Measurements from ENCODE around the gene NSF.

NSF gene

GRCh38 chr17:46726206-46726605 is 135.7 kb downstream of the NSF start:
- DNase-seq (ENCODE audit: low read depth): no peak
- H3K4me3 ChIP-seq (ENCODE audit: control insufficient read depth, low read depth, low read length): no peak overlapping the region
- no peak for TF ChIP-seq CTCF (IDR thresholded peaks at IDR 0.05; ENCODE audit: control insufficient read depth, insufficient read depth, low read depth, low read length, missing control alignments)

- H3K4me3 ChIP-seq (ENCODE audit: control insufficient read depth, low read depth, low read length): no peak overlapping the region
- DNase-seq (ENCODE audit: low read depth): peak; percentile 45
- no peak for TF ChIP-seq CTCF (IDR thresholded peaks at IDR 0.05; ENCODE audit: control insufficient read depth, insufficient read depth, low read depth, low read length, missing control alignments)
These were observed 137.3 kb downstream of the NSF start for GRCh38 chr17:46727572-46728348.

- H3K4me3 ChIP-seq (ENCODE audit: control insufficient read depth, low read depth, low read length): no peak overlapping the region
- TF ChIP-seq CTCF (IDR thresholded peaks at IDR 0.05; ENCODE audit: control insufficient read depth, insufficient read depth, low read depth, low read length, missing control alignments): no peak
These were observed 139.6 kb downstream of the NSF start for GRCh38 chr17:46730026-46730425.

GRCh38 chr17:46730679-46731078 is 140.2 kb downstream of the NSF start:
- no peak for DNase-seq (ENCODE audit: low read depth)
- H3K4me3 ChIP-seq (ENCODE audit: control insufficient read depth, low read depth, low read length): no peak overlapping the region
- no peak for TF ChIP-seq CTCF (IDR thresholded peaks at IDR 0.05; ENCODE audit: control insufficient read depth, insufficient read depth, low read depth, low read length, missing control alignments)

More at GRCh38 chr17:46730026-46730425, 139.6 kb downstream of the NSF start:
- DNase-seq (ENCODE audit: low read depth): no peak

- H3K4me3 ChIP-seq (ENCODE audit: control insufficient read depth, low read depth, low read length): no peak overlapping the region
- no peak for DNase-seq (ENCODE audit: low read depth)
- TF ChIP-seq CTCF (IDR thresholded peaks at IDR 0.05; ENCODE audit: control insufficient read depth, insufficient read depth, low read depth, low read length, missing control alignments): no peak
These were observed 141.7 kb downstream of the NSF start for GRCh38 chr17:46732160-46732559.

GRCh38 chr17:46732754-46733398 is 142.4 kb downstream of the NSF start:
- H3K4me3 ChIP-seq (ENCODE audit: control insufficient read depth, low read depth, low read length): no peak overlapping the region
- TF ChIP-seq CTCF (IDR thresholded peaks at IDR 0.05; ENCODE audit: control insufficient read depth, insufficient read depth, low read depth, low read length, missing control alignments): no peak
- DNase-seq (ENCODE audit: low read depth): no peak

Data from AG09309 (cell line).